NT2/D1 (cell line): ENCODE data around the gene PRAMEF13.
"Not testable (repeated sequence)": the region's sequence is repeated elsewhere in the genome, so short reads cannot be mapped to it uniquely, and the experiment has no call there.

ENCODE experiments used
- DNase-seq: peaks from one replicate; pipeline ENCODE4 v3.0.0-alpha.2; 2011; ENCODE audit warnings: low read depth, low spot score
- H3K27me3 ChIP-seq: 2 replicates; pipeline ENCODE4 v1.6.0; 2011; ENCODE audit warnings: mild to moderate bottlenecking; ENCODE audit not compliant: insufficient read length, insufficient read depth
- H3K36me3 ChIP-seq: 2 replicates; pipeline ENCODE4 v1.6.1; 2011; ENCODE audit warnings: mild to moderate bottlenecking, low read length, mixed read lengths; ENCODE audit not compliant: insufficient read depth, insufficient read length
- H3K4me1 ChIP-seq: 2 replicates; pipeline ENCODE4 v1.5.1; 2011; ENCODE audit not compliant: insufficient read depth, insufficient read length
- H3K4me3 ChIP-seq: 2 replicates; pipeline ENCODE4 v1.5.1; 2011; ENCODE audit warnings: low read depth; ENCODE audit not compliant: insufficient read length
- H3K9ac ChIP-seq: 2 replicates; pipeline ENCODE4 v1.6.0; 2011; ENCODE audit warnings: low read depth; ENCODE audit not compliant: insufficient read length
- H3K9me3 ChIP-seq: 2 replicates; pipeline ENCODE4 v1.5.1; 2011; ENCODE audit warnings: mild to moderate bottlenecking, low read length; ENCODE audit not compliant: insufficient read depth

The PRAMEF13 gene, protein sequence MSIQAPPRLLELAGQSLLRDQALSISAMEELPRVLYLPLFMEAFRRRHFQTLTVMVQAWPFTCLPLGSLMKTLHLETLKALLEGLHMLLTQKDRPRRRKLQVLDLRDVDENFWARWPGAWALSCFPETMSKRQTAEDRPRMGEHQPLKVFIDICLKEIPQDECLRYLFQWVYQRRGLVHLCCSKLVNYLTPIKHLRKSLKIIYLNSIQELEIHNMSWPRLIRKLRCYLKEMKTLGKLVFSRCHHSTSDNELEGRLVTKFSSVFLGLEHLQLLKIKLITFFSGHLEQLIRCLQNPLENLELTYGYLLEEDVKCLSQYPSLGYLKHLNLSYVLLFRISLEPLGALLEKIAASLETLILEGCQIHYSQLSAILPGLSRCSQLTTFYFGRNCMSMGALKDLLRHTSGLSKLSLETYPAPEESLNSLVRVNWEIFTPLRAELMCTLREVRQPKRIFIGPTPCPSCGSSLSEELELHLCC

GRCh38 chr1:13201309-13201708, at the start of gene PRAMEF13:
TSS of gene PRAMEF13 (minus strand) at chr1:13201409. CDS start at chr1:13199589, 1,820 bp downstream.
- H3K27me3 ChIP-seq, H3K9ac ChIP-seq, H3K36me3 ChIP-seq, H3K4me3 ChIP-seq, DNase-seq, H3K4me1 ChIP-seq, H3K9me3 ChIP-seq: not testable (repeated sequence)

DNA sequence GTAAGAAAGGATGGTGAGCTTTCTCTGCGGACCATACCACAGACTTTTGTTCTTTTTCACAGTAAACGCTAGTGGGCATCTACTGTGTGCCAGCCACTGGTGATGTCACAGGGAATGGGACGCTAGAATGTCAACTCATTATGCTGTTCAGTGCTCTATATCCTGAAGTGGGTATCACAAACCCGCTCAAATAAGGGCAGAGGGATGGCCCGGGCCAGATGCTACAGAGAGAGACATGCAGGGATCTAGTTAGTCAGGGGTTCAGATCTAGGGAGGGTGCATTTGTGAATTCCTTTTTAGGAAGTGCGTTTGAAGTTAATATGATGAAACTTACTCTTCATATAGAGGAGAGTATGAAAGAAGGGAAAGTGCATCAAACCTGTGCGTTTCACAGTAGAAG, 45.9 kb upstream of the PRAMEF13 start:
- H3K9me3 ChIP-seq, H3K4me3 ChIP-seq, H3K9ac ChIP-seq, H3K4me1 ChIP-seq, DNase-seq, H3K36me3 ChIP-seq: not testable (repeated sequence)
- H3K27me3 ChIP-seq = peaks cover 13% of the 10 kb centered on the region

DNA sequence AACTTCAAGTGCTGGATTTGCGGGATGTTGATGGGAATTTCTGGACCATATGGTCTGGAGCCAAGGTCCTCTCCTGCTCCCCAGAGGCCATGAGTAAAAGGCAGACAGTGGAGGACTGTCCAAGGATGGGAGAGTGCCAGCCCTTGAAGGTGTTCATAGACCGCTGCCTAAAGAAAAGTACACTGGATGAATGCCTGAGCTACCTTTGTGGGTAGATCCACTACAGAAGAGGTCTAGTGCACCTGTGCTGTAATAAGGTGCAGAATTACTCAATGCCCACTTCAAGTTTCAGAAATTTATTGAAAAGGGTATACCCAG, 45.3 kb upstream of the PRAMEF13 start:
- not testable (repeated sequence) for H3K9ac ChIP-seq, H3K9me3 ChIP-seq, H3K36me3 ChIP-seq, H3K4me1 ChIP-seq, DNase-seq, H3K4me3 ChIP-seq
- H3K27me3 ChIP-seq = peaks cover 13% of the 10 kb centered on the region

GRCh38 chr1:13245841-13246553, 44.8 kb upstream of the PRAMEF13 start:
- DNase-seq, H3K4me1 ChIP-seq, H3K9me3 ChIP-seq, H3K36me3 ChIP-seq, H3K9ac ChIP-seq, H3K4me3 ChIP-seq: not testable (repeated sequence)
- peaks cover 13% of the 10 kb centered on the region for H3K27me3 ChIP-seq

DNA sequence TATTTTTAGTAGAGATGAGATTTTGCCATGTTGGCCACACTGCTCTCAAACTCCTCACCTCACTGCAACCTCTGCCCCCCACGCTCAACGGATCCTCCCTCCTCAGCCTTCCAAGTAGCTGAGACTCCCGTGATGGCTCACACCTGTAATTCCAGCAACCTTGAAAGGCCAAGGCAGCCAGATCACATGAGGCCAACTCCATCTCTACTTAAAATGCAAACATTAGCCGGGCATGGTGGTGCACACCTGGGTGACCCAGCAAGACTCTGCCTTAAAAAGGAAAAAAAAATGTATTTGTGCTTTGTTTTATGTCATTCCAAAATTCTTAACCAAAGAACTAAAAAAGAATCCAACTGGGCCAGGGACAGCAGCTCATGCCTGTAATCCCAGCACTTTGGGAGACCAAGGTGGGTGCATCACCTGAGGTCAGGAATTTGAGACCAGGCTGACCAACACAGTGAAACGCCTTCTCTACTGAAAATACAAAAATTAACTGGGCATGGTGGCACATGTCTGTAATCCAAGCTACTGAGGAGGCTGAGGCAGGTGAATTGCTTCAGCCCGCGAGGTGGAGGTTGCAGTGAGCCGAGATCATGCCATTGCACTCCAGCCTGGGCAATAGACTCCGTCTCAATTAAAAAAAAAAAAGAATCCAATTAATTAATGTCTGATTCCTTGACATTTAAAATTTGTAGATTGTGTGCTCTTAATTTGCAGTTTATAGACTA, 42.5 kb upstream of the PRAMEF13 start:
- not testable (repeated sequence) for H3K36me3 ChIP-seq, H3K9ac ChIP-seq, H3K4me1 ChIP-seq, H3K4me3 ChIP-seq, H3K9me3 ChIP-seq, DNase-seq
- peaks cover 13% of the 10 kb centered on the region for H3K27me3 ChIP-seq

DNA sequence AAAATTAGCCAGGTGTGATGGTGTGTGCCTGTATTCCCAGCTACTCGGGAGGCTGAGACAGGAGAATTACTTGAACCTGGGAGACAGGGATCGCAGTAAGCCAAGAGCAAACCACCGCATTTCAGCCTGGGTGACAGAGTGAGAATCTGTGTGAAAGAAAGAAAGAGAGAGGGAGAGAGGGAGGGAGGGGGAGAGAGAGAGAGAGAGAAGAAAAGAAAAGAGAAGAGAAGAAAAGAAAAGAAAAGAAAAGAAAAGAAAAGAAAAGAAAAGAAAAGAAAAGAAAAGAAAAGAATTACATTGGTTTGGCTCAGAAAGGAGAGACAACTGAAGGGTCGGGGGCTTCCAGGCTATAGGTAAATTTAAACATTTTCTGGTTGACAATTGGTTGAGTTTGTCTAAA, 38.4 kb upstream of the PRAMEF13 start:
- not testable (repeated sequence) for H3K9ac ChIP-seq, H3K36me3 ChIP-seq, DNase-seq, H3K9me3 ChIP-seq, H3K4me1 ChIP-seq, H3K27me3 ChIP-seq, H3K4me3 ChIP-seq

DNA sequence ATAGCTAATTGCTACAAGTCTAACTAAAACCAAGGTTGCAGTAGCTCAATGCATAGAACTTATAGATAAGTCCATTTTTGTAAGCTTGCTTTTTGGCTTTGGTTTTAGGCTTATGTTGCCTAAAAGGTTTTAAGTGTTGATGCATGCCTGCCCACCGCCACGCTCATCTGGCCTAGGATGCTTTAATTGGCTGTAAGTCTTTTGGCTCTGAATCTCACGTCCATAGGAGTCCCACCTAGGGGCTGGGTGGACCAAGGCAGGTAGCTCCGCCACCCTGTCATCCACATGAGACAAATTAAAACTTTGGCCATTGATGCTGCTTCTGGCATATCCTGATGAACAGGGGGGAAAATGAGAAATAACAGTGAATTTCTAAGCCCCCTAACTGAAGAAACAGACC, 36.4 kb upstream of the PRAMEF13 start:
- not testable (repeated sequence) for DNase-seq, H3K4me3 ChIP-seq, H3K27me3 ChIP-seq, H3K4me1 ChIP-seq, H3K9ac ChIP-seq, H3K36me3 ChIP-seq, H3K9me3 ChIP-seq

- DNase-seq, H3K4me3 ChIP-seq, H3K9me3 ChIP-seq, H3K27me3 ChIP-seq, H3K36me3 ChIP-seq, H3K9ac ChIP-seq, H3K4me1 ChIP-seq: not testable (repeated sequence)
Measured at GRCh38 chr1:13234057-13234456, 32.8 kb upstream of the PRAMEF13 start.

- H3K36me3 ChIP-seq, H3K9me3 ChIP-seq, H3K4me3 ChIP-seq, H3K27me3 ChIP-seq, H3K4me1 ChIP-seq, DNase-seq, H3K9ac ChIP-seq: not testable (repeated sequence)
Measured at GRCh38 chr1:13232056-13232455, 30.8 kb upstream of the PRAMEF13 start.

- H3K36me3 ChIP-seq, H3K27me3 ChIP-seq, H3K9ac ChIP-seq, H3K9me3 ChIP-seq, H3K4me3 ChIP-seq, DNase-seq, H3K4me1 ChIP-seq: not testable (repeated sequence)
Measured at GRCh38 chr1:13231061-13231750, 30.0 kb upstream of the PRAMEF13 start.

GRCh38 chr1:13230601-13231000, 29.4 kb upstream of the PRAMEF13 start:
- not testable (repeated sequence) for H3K9me3 ChIP-seq, H3K36me3 ChIP-seq, H3K4me3 ChIP-seq, H3K9ac ChIP-seq, H3K4me1 ChIP-seq, H3K27me3 ChIP-seq, DNase-seq
